ENCODE measurements around the gene PHLDA2. TPM values are rescaled to one million over a fixed set of nuclear protein-coding genes. Genes with fewer than 3 reads are reported as not detected.

The PHLDA2 gene
- total RNA-seq, 1 experiment from 2014 or later: 101 TPM

GRCh38 chr11:2893935-2894334 is 35.3 kb downstream of the PHLDA2 start:
- POLR2A ChIA-PET (ENCODE audit: unreplicated experiment): no interaction called here
- CTCF ChIA-PET: no interaction called here
- Histone ChIP-seq H3K9me2 (replicated peaks; ENCODE audit: low read length) (no peaks in the 10 kb centered on the region), H4K20me1 (ENCODE audit: low read length) (no peaks in the 10 kb centered on the region), H3K4me3 (ENCODE audit: low read length) (no peak overlapping the region), H3F3A (ENCODE audit: low read length, unreplicated experiment) (no peaks in the 10 kb centered on the region), H2AFZ (ENCODE audit: low read length) (no peak overlapping the region), H3K9ac (ENCODE audit: low read length) (no peak overlapping the region), H3K27me3 (ENCODE audit: low read length) (no peaks in the 10 kb centered on the region), H3K36me3 (ENCODE audit: low read depth, low read length) (no peaks in the 10 kb centered on the region), H3K79me2 (ENCODE audit: low read length) (no peaks in the 10 kb centered on the region), H3K4me1 (ENCODE audit: insufficient read depth, low read length) (peaks cover 37% of the 10 kb centered on the region), H3K9me3 (ENCODE audit: low read length) (no peaks in the 10 kb centered on the region), H3K27ac (ENCODE audit: low read length) (no peak overlapping the region), H3K4me2 (ENCODE audit: low read length) (no peak overlapping the region)
- no peak for ATAC-seq
- no TSS peak for BruUV-seq (replicated peaks)
- intact Hi-C loops (cut with micrococcal nuclease): no loop called here
- no peak for DNase-seq
- TF ChIP-seq CTCF (conservative IDR thresholded peaks at IDR 0.05; ENCODE audit: low read depth, low read length) (no peak), EZH2phosphoT487 (IDR thresholded peaks at IDR 0.05; ENCODE audit: borderline replicate concordance, low read length) (no peak), EZH2 (IDR thresholded peaks at IDR 0.05; ENCODE audit: low read length, unreplicated experiment) (no peak)

- intact Hi-C loops (cut with micrococcal nuclease): loop anchor here (1.0 kb wide), 1 partner anchor 37 kb away; no protein-coding TSS in a partner anchor
Observed at GRCh38 chr11:2892967-2893528, 36.2 kb downstream of the PHLDA2 start.

More at GRCh38 chr11:2892967-2893528, 36.2 kb downstream of the PHLDA2 start:
- Histone ChIP-seq H3K27me3 (ENCODE audit: low read length) (no peaks in the 10 kb centered on the region), H3K79me2 (ENCODE audit: low read length) (no peaks in the 10 kb centered on the region), H4K20me1 (ENCODE audit: low read length) (no peaks in the 10 kb centered on the region), H3K4me1 (ENCODE audit: insufficient read depth, low read length) (peaks cover 28% of the 10 kb centered on the region), H3F3A (ENCODE audit: low read length, unreplicated experiment) (no peaks in the 10 kb centered on the region), H3K9ac (ENCODE audit: low read length) (peak overlapping the region; percentile 68), H3K36me3 (ENCODE audit: low read depth, low read length) (no peaks in the 10 kb centered on the region), H2AFZ (ENCODE audit: low read length) (peak overlapping the region; percentile 94), H3K9me3 (ENCODE audit: low read length) (no peaks in the 10 kb centered on the region), H3K4me2 (ENCODE audit: low read length) (peak overlapping the region; percentile 87), H3K9me2 (replicated peaks; ENCODE audit: low read length) (no peaks in the 10 kb centered on the region), H3K4me3 (ENCODE audit: low read length) (peak overlapping the region; percentile 63), H3K27ac (ENCODE audit: low read length) (peak overlapping the region; percentile 52)
- CTCF ChIA-PET: interaction anchor here (0.6 to 3.4 kb wide), 5 partner anchors 39 to 588 kb away, joined by 3 to 40 read pairs (median 5); no protein-coding TSS in a partner anchor
- BruUV-seq (replicated peaks): TSS peak; percentile 25
- POLR2A ChIA-PET (ENCODE audit: unreplicated experiment): interaction anchor here (1.0 kb wide), 1 partner anchor 37 kb away, joined by 3 read pairs; the partner anchor contains the start of gene PHLDA2
- DNase-seq (peak; percentile 44), ATAC-seq (peak; percentile 16)
- TF ChIP-seq EZH2 (IDR thresholded peaks at IDR 0.05; ENCODE audit: low read length, unreplicated experiment) (no peak), EZH2phosphoT487 (IDR thresholded peaks at IDR 0.05; ENCODE audit: borderline replicate concordance, low read length) (no peak), CTCF (conservative IDR thresholded peaks at IDR 0.05; ENCODE audit: low read depth, low read length) (peak; percentile 44)
